Ovary (tissue), 3 donors: ENCODE data around the gene RPE65.

Experiments
- POLR2A ChIP-seq: fragments of 450-650 bp; IDR thresholded peaks from one replicate; pipeline ENCODE4 v1.6.1; 2017; ENCODE audit warnings: antibody characterized with exemption, mild to moderate bottlenecking, moderate library complexity
- TF ChIP-seq, protein P1 (sequence below), 3 donors: fragments of 450-650 bp in 2 of 3; fragments of 200-600 bp in 1 of 3; IDR thresholded peaks; one replicate each; pipeline versions ENCODE4 v1.5.1 to v1.8.0; 2016 to 2022; ENCODE audit warnings: antibody characterized with exemption in 3 of 3, mild to moderate bottlenecking in 1 of 3
- donor health status: DM: no; HTN: no; CAD: no.

GRCh38 chr1:68426594-68426993 lies 23.2 kb downstream of the RPE65 start:
- TF ChIP-seq, protein P1, sequence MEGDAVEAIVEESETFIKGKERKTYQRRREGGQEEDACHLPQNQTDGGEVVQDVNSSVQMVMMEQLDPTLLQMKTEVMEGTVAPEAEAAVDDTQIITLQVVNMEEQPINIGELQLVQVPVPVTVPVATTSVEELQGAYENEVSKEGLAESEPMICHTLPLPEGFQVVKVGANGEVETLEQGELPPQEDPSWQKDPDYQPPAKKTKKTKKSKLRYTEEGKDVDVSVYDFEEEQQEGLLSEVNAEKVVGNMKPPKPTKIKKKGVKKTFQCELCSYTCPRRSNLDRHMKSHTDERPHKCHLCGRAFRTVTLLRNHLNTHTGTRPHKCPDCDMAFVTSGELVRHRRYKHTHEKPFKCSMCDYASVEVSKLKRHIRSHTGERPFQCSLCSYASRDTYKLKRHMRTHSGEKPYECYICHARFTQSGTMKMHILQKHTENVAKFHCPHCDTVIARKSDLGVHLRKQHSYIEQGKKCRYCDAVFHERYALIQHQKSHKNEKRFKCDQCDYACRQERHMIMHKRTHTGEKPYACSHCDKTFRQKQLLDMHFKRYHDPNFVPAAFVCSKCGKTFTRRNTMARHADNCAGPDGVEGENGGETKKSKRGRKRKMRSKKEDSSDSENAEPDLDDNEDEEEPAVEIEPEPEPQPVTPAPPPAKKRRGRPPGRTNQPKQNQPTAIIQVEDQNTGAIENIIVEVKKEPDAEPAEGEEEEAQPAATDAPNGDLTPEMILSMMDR (IDR thresholded peaks at IDR 0.05): no peak
- TF ChIP-seq POLR2A: no peak
